DMS79 treated with DMSO at 0.1 percent for 48 hours (cell line): ENCODE data around the gene CTSL.
"Not testable (repeated sequence)": the region's sequence is repeated elsewhere in the genome, so short reads cannot be mapped to it uniquely, and the experiment has no call there.

Experiments
- DNase-seq: peaks from one replicate; lab custom pipeline; 2025; lab: John Stamatoyannopoulos, UW

CTSL gene

DNA sequence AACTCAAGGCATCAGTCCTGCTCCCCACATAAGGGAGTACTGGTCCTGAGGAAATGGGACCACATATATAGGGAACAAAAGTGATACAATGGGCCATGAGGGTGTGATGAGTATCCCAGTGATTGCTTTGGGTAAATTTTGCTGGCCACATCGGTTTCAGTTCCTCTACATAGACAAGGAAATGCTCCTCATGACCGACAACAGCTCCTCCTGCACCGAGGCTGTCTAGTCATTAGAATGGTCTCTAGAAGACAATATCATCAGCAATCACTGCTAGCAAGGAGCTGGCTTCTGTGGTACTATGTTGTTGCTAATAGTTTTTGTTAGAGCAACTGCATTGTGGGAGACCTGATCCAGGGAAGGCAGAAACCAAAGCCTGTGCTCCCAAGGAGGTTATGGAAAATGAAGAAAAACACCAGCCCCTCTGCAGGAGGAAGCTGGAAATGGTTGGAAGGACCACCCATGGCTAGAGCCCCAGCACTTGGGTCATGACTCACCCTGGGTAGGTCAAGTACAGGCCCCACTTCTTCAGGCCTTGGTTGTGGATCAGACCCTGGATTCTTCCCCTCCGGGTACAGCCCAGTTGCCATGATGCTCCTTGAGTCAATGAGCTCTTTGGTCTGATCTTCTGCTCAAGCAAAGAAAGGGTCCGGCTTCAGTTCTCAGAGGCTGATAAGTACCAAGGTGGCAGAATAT is 3.4 kb upstream of the CTSL start:
- no peak for DNase-seq

GRCh38 chr9:87725356-87725899 is 491 bp upstream of the CTSL start:
- DNase-seq: no peak

- no peak for DNase-seq
Measured at GRCh38 chr9:87729246-87729645, 3.3 kb downstream of the CTSL start.

GRCh38 chr9:87731321-87731720 is 5.4 kb downstream of the CTSL start:
- DNase-seq: no peak

DNA sequence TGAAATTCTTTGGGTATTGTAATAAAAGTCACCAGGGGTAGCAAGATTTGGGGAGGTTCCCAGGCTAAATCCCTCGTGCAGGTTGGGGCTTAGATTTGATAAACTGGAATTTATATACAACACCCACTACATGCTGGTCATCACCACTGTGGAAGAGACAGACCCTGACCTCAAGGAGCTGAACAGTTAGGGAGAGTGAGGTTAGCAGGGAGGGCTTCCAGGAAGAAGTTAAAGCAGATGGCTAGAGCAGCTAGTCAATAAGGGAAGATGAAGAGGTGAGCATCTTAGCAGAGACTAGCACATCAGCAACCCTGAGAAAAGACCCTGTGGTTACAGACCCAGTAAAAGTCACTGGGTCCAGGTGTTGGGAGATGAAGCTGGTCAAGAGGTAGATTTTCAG is 6.4 kb downstream of the CTSL start:
- DNase-seq: no peak

- DNase-seq: no peak
Measured at GRCh38 chr9:87732756-87733155, 6.8 kb downstream of the CTSL start.

DNA sequence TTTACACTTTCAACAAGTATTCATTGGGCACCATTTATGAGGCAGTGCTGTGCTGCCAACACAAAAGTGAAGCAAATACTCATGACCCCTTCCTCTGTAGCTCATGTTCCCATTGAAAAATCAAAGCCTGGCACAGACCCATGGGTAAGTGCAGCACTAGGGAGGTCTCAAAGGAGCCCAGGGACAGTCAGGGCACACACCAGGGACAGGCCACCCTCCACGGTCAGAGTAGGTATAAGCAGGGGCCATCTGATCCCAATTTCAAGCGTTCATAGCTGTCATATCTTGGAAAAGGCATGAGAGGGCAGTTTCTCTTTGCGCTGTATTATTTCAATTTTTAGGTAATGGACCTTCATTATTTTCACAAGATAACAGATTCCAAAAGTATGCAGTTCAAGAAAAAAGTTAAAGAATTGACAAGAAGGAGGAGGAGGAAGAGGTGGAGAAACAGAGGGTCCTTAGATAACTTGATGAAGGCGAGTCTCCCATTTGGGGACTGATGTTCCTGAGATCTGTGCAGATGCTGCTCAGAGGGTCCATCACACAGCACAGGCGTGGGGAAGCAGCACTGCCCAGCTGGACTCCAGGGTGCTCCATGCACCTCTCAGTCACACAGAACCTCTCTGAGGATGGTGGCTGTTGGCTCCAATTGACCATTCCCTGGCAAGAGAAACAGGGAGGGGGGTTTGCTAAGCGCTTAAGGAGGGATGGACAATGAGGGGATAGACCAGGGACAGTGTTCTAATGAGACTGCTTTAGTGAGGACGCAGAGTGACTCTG is 7.5 kb downstream of the CTSL start:
- DNase-seq: no peak

GRCh38 chr9:87734106-87734505 is 8.2 kb downstream of the CTSL start:
- DNase-seq: no peak

- DNase-seq: no peak
Measured at GRCh38 chr9:87739546-87739945, 13.6 kb downstream of the CTSL start.

- no peak for DNase-seq
Measured at GRCh38 chr9:87740209-87740608, 14.3 kb downstream of the CTSL start.

GRCh38 chr9:87741326-87741725 is 15.4 kb downstream of the CTSL start:
- DNase-seq: no peak

GRCh38 chr9:87741891-87742290 is 16.0 kb downstream of the CTSL start:
- no peak for DNase-seq

DNA sequence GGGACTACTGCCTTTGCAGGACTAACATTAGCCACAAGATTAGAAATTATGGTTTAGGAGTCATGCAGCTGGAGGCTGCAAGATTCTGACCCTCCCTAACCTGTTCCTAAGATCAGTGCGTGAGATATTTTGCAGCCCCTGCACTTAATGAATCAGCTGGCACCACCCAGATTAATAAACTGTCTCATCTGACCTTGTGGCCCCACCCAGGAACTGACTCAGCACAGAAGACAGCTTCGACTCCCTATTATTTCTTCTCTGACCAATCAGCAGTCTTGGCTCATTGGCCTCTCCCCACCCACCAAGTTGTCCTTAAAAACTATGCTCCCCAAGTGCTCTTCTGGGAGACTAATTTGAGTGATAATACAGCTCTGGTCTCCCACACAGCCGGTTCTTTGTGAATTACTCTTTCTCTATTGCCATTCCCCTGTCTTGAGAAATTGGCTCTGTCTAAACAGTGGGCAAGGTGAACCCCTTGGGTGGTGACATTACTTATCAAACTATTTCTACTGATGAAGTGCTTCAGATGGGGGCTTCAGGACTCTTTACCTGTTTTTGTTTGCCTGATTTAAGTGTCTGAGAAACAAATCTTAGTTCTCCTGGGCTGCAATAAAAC is 17.0 kb downstream of the CTSL start:
- no peak for DNase-seq

- not testable (repeated sequence) for DNase-seq
Measured at GRCh38 chr9:87744247-87744646, 18.3 kb downstream of the CTSL start.

DNA sequence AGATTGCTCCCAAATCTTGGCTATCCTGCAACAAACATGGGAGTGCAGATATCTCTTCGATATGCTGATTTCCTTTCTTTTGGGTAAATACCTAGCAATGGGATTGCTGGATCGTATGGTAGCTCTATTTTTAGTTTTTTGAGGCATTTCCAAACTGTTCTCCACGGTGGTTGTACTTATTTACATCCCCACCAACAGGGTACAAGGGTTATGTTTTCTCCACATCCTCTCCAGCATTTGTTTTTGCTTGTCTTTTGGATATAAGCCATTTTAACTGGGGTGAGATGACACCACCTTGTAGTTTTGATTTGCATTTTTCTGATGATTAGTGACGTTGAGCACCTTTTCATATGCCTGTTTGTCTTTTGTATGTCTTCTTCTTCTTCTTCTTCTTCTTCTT is 20.3 kb downstream of the CTSL start:
- no peak for DNase-seq

GRCh38 chr9:87748881-87749280 is 23.0 kb downstream of the CTSL start:
- DNase-seq: no peak

DNA sequence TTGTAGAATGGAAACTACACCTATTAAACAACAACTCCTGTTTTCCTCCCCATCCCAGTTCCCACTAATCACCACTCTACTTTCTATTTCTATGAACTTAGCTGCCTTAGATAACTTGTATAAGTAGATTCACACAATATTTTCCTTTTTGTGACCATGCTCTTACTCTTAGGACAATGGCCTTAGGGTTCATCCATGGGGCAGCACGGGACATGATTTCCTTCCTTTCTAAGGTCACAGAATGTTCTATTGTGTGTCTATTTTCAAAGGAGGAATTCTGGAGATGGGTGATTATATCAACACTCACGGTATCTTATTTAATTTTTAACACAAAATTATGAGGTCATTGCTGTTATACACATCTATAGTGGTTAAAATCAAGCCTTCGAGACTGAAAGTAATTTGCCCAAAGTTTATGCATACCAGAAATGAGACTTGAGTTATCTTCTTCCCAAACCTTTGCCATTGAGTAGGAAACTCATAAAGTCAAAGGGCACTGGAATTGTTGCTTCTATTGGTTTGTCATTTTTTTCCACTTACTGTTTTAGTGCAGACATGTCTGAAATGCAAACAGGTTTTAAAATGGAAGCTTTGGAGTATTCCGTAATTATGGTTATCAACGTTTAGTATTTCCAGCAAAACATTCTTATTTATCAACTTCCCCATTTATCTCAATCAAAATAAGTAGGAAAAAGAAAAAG is 23.6 kb downstream of the CTSL start:
- DNase-seq: no peak

- DNase-seq: no peak
Measured at GRCh38 chr9:87750726-87751125, 24.8 kb downstream of the CTSL start.

GRCh38 chr9:87751423-87751822 is 25.5 kb downstream of the CTSL start:
- no peak for DNase-seq

DNA sequence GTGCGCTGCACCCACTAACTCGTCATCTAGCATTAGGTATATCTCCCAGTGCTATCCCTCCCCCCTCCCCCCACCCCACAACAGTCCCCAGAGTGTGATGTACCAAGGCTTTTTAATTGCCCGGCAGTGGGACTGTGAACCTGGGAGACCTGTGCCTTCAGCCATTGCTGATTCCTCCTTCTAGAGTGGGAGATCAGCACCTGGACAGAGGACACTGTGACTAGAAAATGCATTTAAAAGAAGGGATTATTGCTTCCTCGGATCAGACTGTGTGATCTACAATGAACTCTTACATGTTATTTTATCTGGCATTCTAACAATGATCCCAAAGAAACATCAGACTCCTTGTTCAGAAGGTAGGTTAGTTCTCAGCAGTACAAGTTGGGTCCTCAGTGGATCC is 25.9 kb downstream of the CTSL start:
- no peak for DNase-seq

- DNase-seq: no peak
Measured at GRCh38 chr9:87753313-87753712, 27.4 kb downstream of the CTSL start.

- not testable (repeated sequence) for DNase-seq
Measured at GRCh38 chr9:87758330-87758729, 32.4 kb downstream of the CTSL start.
